ENCODE data around the gene BSDC1.

GRCh38 chr1:32357614-32358013, 36.6 kb downstream of the BSDC1 start:
- TF ChIP-seq ZBTB33 (CRISPR knock-in tag; IDR thresholded peaks at IDR 0.05) (no peak), POLR2AphosphoS5 (IDR thresholded peaks at IDR 0.05; ENCODE audit: low read depth, low read length) (no peak), POLR2A (IDR thresholded peaks at IDR 0.05; ENCODE audit: insufficient read depth in 1 of 2, low read depth in 2 of 2, low read length in 2 of 2) (no peak), TAF1 (CRISPR knock-in tag; IDR thresholded peaks at IDR 0.05) (no peak), PCBP2 (optimal IDR thresholded peaks at IDR 0.05; ENCODE audit: low read depth, low read length, poor library complexity, severe bottlenecking) (no peak), BRCA1 (CRISPR knock-in tag; IDR thresholded peaks at IDR 0.05) (no peak), RELA (CRISPR knock-in tag; IDR thresholded peaks at IDR 0.05) (no peak), ZNF644 (CRISPR knock-in tag; IDR thresholded peaks at IDR 0.05; ENCODE audit: low read depth) (no peak), EZH2 (conservative IDR thresholded peaks at IDR 0.05; ENCODE audit: low read depth, low read length) (no peak)
- TF ChIP-seq, protein P1, sequence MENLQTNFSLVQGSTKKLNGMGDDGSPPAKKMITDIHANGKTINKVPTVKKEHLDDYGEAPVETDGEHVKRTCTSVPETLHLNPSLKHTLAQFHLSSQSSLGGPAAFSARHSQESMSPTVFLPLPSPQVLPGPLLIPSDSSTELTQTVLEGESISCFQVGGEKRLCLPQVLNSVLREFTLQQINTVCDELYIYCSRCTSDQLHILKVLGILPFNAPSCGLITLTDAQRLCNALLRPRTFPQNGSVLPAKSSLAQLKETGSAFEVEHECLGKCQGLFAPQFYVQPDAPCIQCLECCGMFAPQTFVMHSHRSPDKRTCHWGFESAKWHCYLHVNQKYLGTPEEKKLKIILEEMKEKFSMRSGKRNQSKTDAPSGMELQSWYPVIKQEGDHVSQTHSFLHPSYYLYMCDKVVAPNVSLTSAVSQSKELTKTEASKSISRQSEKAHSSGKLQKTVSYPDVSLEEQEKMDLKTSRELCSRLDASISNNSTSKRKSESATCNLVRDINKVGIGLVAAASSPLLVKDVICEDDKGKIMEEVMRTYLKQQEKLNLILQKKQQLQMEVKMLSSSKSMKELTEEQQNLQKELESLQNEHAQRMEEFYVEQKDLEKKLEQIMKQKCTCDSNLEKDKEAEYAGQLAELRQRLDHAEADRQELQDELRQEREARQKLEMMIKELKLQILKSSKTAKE (CRISPR knock-in tag; IDR thresholded peaks at IDR 0.05; ENCODE audit: borderline replicate concordance): no peak
- TF ChIP-seq, protein P2, sequence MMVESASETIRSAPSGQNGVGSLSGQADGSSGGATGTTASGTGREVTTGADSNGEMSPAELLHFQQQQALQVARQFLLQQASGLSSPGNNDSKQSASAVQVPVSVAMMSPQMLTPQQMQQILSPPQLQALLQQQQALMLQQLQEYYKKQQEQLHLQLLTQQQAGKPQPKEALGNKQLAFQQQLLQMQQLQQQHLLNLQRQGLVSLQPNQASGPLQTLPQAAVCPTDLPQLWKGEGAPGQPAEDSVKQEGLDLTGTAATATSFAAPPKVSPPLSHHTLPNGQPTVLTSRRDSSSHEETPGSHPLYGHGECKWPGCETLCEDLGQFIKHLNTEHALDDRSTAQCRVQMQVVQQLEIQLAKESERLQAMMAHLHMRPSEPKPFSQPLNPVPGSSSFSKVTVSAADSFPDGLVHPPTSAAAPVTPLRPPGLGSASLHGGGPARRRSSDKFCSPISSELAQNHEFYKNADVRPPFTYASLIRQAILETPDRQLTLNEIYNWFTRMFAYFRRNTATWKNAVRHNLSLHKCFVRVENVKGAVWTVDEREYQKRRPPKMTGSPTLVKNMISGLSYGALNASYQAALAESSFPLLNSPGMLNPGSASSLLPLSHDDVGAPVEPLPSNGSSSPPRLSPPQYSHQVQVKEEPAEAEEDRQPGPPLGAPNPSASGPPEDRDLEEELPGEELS (CRISPR knock-in tag; IDR thresholded peaks at IDR 0.05): no peak

Data from HepG2 (cell line).